GM18508 (cell line): Measurements from ENCODE around the gene FOXO6.

ENCODE experiments used
- ATAC-seq: cut with Tn5 transposase; IDR thresholded peaks from one replicate; pipeline ENCODE4 v1.9.1; 2021; ENCODE audit warnings: moderate number of reproducible peaks; ENCODE audit not compliant: insufficient read depth, unreplicated experiment

Gene FOXO6

DNA sequence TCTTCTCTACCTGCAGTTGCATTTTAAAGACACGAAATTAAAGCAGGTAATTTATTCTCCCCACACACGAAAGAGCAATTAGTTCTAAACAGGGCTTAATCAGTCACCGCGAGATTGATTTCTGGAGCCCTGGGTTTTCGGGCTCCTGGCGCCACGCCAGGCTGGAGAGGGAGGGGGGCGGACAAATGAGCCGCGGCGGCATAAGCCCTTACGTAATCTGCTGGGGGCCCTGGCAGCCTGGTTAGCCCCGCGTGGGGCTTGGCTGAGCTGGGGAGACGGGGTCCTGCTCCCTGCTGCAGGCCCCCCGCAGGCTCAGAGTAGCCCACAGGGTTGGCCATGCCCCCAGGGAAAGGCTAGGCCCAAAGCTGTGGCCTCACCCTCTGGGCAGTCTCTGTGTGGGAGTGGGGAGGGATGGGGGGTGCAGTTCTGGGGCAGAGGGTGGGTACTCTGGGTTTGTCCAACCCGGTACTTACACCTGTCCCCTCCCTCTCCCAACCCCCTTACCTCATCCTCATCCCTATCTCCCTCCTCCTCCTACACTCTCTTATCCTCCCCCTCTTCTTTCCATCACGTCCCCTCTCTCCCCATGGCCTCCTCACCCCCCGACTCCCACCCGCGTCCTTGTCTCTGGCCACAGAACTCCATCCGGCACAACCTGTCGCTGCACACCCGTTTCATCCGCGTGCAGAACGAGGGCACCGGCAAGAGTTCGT is 19.9 kb downstream of the FOXO6 start:
- ATAC-seq, result no peak

DNA sequence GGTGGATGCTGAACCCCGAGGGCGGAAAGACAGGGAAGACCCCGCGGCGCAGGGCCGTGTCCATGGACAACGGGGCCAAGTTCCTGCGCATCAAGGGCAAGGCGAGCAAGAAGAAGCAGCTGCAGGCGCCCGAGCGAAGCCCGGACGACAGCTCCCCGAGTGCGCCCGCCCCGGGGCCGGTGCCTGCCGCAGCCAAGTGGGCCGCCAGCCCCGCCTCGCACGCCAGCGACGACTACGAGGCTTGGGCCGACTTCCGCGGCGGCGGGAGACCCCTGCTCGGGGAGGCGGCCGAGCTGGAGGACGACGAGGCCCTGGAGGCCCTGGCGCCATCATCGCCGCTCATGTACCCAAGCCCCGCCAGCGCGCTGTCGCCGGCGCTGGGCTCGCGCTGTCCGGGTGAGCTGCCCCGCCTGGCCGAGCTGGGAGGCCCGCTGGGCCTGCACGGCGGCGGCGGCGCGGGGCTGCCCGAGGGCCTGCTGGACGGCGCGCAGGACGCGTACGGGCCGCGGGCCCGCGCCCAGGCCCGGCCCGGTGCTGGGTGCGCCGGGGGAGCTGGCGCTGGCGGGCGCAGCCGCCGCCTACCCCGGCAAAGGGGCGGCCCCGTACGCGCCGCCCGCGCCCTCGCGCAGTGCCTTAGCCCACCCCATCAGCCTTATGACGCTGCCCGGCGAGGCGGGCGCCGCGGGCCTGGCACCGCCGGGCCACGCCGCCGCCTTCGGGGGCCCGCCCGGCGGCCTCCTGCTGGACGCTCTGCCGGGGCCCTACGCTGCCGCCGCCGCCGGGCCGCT is 20.7 kb downstream of the FOXO6 start:
- no peak for ATAC-seq

DNA sequence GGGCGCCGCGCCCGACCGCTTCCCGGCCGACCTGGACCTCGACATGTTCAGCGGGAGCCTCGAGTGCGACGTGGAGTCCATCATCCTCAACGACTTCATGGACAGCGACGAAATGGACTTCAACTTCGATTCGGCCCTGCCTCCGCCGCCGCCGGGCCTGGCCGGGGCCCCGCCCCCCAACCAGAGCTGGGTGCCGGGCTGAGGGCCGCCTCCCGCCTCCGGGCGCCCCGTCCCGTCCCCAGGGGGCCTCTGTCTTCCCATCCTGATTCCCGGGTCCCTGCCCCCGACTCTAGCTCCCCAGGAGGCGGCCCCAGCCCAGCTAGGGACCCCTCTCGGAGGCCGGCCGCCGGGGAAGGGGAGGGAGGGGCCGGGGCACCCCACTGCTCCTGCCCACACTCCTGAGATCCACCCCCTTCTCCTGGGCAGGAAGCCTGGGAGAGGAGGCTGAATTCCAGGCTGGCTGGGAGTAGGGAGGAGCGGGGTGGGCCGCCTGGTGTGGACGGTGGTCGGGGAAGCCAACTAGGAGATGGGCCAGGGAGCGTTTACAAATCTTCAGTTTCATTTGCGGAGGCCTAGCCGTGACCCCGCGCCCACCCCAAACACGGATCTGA is 21.4 kb downstream of the FOXO6 start:
- no peak for ATAC-seq

DNA sequence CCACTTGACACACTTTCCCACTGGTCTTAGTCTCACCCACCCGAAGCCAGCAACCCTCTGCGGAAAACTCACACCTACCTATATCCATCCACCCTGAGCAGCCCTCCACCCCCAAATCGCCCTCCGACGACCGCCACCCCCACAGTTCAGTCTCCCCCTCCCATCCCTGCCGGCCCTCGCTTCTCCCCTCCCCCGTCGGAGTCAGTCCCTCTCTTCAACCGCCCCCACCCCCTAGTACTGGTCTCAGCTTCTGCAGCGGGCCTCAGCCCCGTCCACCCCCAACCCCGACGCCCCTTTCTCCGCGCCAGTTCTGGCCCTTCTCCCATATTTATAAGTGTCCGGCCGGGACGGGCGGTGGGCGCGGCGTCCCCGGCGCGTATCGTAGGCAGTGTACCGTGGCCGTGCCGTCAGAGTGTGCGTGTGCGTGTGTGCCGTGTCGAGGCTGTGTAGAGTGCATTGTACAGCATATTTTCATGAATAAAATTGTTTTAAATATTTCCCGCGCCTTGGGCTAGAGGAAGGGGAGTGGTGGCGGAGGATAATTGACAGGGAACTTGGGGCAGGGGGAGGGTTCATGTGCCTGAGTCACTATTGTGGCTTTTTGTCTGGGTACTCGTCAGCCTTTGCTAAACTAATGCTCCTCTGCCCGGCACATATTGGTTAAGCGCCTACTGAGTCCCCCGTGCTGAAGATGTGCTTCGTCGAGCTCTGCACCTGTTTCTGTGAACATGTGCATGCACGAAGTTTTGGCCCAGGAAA is 22.0 kb downstream of the FOXO6 start:
- no peak for ATAC-seq

DNA sequence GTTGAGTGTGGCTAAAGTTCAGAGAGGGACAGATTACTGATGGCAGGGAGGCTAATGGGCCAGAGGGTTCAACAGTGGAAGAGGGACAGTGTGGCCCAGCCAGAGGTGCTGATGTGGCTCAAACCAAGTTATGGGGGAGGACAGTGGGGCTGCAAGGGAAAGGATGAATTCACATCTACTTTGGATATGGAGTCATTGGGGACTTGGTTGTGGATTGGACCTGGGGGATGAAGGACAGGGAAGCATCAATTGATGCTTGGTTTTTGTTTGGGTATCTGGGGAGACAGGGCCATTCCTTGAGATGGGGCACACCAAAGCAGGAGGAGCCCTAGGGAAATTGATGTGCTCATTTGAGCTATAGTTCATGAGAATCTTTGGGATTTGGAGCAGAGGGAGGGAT is 23.3 kb downstream of the FOXO6 start:
- no peak for ATAC-seq

DNA sequence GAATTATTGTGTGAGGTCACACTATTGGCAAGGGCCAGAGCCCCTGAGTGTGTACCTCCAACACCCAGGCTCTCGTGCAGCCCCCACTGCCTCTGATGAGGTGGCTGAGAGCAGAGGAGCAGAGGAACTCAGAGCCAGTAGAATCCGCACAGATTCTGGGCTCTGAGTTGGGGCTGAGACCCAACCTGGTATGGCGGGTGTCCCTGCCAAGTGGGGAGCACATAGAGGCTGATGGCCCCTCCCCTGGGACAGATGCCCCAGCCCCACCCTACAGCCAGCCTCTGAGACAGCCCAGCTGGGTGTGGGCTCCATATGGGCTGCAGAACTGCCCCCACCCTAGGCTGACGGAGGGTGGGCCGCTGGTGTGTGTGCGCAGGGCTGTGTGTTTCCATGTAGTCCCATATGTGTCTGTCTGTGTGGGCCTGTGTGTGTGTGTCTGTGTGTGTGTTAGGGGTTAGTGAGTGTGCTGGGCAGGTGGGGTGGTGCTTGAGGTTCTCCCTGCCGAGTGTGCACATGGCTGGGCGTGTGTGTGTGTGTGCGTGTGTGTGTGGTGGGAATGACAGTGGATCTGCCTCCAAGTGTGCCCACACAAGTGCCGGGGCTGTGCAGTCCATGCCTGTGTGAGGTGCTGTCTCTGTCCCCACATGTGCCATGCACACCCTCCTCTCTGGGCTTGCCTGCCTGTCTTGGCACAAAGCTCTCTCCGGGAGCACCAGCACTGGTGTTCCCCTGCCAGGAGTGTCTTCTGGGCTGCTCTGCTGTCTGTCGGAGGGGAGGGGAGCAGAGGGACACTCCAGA is 24.4 kb downstream of the FOXO6 start:
- ATAC-seq, result no peak

DNA sequence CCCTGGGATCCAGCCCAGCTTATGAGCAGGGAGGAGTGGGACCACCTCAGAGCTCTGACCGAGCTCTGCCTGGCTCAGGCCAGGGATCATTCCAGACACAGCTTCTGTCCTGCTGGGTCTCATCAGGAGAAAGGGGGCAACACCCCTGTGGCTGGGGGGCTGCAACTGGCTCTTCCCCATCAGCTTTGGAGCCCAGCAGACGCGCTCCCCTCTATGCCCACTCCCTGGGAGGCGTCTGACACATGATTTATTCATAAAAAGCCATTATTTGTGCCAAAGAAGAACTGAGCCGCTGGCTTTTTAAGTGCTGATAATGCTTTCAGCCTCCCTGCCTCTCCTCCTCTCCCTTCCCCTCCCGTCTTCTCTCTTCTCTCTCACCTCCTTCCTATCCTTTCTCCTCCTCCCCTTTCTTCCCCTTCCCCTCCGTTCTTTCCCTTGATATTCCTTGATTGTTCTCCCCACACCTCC is 25.0 kb downstream of the FOXO6 start:
- no peak for ATAC-seq

- no peak for ATAC-seq
These were observed 26.4 kb downstream of the FOXO6 start for GRCh38 chr1:41387667-41388091.

- ATAC-seq, result no peak
These were observed 27.3 kb downstream of the FOXO6 start for GRCh38 chr1:41388510-41388909.

- no peak for ATAC-seq
These were observed 27.8 kb downstream of the FOXO6 start for GRCh38 chr1:41389009-41389408.

DNA sequence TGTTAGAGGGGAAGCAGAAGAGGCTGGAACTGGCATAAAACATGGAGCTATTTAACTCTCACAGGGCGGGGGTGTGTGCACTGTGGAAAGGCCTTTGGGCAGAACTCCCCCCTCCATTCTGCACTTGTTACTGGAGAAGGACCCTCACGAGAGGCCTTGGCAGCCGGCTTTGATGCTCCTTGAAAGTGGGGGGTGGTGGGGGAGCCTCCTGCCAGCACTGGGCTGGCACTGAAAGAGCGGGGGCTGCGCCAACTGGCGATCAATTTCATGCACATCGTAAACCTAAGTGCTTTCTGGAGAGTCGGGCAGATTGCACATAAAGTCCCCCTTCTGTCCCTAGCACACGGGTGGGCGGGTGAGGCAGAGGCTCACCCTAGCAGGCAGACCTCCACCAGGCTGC is 28.9 kb downstream of the FOXO6 start:
- ATAC-seq, result no peak

GRCh38 chr1:41390573-41390972 is 29.3 kb downstream of the FOXO6 start:
- no peak for ATAC-seq

GRCh38 chr1:41391834-41392527 is 30.7 kb downstream of the FOXO6 start:
- no peak for ATAC-seq

DNA sequence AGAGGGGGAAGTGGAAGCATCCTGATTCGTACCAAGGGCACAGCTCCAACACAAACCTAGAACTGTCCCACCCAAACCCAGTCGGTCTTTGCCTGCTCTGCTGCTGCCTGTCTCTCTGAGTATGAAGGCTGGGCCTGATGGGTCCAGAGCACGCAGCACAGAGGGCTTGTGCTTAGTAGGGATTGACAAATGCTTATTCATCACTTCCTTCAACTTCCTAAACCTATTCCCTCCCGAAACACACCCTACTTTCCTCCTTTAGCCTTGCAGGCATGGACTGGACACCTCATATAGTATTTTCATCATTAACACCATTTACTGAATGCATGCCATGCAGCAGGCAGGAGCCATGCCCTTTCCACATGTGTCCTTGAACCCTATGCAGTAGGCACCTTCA is 31.3 kb downstream of the FOXO6 start:
- ATAC-seq, result no peak

GRCh38 chr1:41393716-41394368 is 32.6 kb downstream of the FOXO6 start:
- ATAC-seq, result no peak

DNA sequence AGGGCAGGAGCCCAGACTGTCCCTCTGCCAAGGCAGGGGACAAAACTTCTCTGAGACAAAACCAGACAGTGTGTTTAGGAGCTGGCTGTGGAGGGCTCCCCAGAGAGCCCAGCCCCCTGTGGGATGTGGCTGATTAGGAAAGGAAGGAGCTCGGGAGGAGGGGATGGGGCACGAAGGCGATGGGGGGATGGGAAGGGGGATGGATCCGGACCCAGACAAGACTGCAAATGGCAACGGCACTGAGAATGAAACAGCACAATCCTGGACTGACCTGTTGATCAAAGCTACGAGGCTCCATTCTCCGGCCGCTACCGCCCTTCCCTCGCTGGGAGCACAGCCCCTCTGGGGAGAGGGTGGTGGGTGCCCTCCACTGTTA is 33.1 kb downstream of the FOXO6 start:
- no peak for ATAC-seq

DNA sequence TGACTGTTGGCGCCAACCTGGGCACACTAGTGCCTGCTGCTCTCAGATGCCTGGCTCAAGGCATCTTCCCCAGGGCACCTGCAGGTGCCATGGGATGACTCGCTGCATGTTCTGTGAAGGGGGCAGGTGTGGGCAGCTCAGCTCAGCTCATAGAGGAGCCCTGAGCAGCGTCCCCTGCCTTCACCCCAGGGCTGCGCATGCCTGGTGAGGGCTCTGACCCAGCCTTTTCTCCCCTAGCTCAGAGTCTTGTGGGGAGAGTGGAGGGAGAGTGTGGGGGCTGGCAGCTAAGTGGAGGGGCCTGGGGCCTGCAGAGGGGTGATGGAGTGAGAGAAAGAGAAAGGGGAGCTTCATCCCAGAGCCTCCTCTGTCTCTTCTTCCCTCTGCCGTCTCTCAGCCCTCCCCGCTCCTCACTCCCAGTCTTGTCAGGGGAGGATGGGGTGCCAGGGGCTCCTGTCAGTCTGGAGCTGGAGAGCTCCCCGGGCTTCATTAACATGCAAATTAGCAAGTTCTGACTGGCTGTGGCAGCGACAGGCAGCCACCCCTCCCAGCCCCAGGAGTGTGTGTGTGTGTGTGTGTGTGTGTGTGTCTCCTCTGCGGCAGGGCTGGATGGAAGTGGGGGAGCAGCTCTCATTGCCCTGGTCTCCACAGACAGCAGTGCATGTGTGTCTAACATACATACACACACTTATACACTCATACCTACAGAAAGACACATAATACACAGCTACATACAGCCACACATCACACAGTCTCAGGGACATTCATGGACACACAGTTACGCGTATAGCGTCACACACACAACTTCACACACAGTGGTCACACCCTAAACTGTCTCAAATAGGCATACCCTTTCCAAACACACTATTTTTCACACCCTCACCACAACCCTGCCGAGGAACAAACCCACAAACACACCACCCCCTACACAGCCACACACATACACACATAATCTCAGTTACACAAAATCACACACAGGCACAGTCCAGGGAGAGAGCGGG is 34.0 kb downstream of the FOXO6 start:
- ATAC-seq, result no peak

DNA sequence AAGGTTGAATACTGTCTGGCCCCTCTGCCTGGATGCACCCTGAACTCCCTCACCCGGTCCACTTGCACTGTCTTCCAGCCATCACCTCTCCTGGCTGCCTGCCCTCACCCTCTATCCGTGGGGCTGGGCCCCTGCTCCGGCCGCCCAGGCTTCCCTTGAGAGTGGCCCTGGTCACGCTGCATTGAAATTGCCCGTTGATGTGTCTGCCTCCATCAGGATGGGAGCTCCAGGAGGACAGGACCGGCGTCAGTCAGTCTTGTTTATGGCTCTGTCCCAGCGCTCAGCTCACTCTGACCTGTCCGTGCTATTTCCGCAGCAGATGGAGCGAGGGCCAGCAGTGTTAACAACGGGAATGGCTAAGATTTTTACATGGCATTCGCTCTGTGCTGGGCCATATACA is 34.9 kb downstream of the FOXO6 start:
- no peak for ATAC-seq
